HEK293T (cell line): ENCODE results near the gene TSKS.

Experiments used
- CTBP1 ChIP-seq: fragments of 450-650 bp; IDR thresholded peaks from 2 replicates; pipeline ENCODE4 v1.6.1; 2016; ENCODE audit warnings: borderline replicate concordance
- L3MBTL2 ChIP-seq: fragments of 450-650 bp; conservative IDR thresholded peaks from 2 replicates; pipeline ENCODE4 v1.6.1; 2016; ENCODE audit warnings: mild to moderate bottlenecking
- LEF1 ChIP-seq: fragments of 450-650 bp; IDR thresholded peaks from 2 replicates; pipeline ENCODE4 v1.6.1; 2017; ENCODE audit warnings: mild to moderate bottlenecking, borderline replicate concordance
- NFRKB ChIP-seq: fragments of 450-650 bp; IDR thresholded peaks from 2 replicates; pipeline ENCODE4 v1.6.1; 2016; ENCODE audit warnings: mild to moderate bottlenecking, moderate library complexity
- SP1 ChIP-seq: fragments of 450-650 bp; IDR thresholded peaks from 2 replicates; pipeline ENCODE4 v1.6.1; 2017
- SUZ12 ChIP-seq: fragments of 450-650 bp; IDR thresholded peaks from 2 replicates; pipeline ENCODE4 v1.6.1; 2016; ENCODE audit warnings: mild to moderate bottlenecking

- TF ChIP-seq LEF1 (no peak), NFRKB (no peak), CTBP1 (no peak), L3MBTL2 (no peak), SP1 (no peak), SUZ12 (no peak)
Observed at GRCh38 chr19:49809941-49810389, 46.9 kb upstream of the TSKS start.
